SHP77 (cell line): ENCODE data around the gene PFN2.
"Not testable (repeated sequence)": the region's sequence is repeated elsewhere in the genome, so short reads cannot be mapped to it uniquely, and the experiment has no call there.

Experiments used
- DNase-seq, 2 experiments: peaks; one replicate each; lab custom pipeline; 2025; lab: John Stamatoyannopoulos, UW

Gene PFN2

GRCh38 chr3:149968216-149968615 lies 2.5 kb downstream of the PFN2 start:
- peak; percentile 33 to 41 for DNase-seq

- DNase-seq: peak; percentile 17 to 71
These were observed 3.5 kb downstream of the PFN2 start for GRCh38 chr3:149967086-149967685.

- DNase-seq: no peak
These were observed 5.4 kb downstream of the PFN2 start for GRCh38 chr3:149965278-149965677.

GRCh38 chr3:149964291-149964690 lies 6.4 kb downstream of the PFN2 start:
- no peak for DNase-seq

GRCh38 chr3:149963485-149963884 lies 7.2 kb downstream of the PFN2 start:
- DNase-seq: no peak

GRCh38 chr3:149959443-149959842 lies 11.3 kb downstream of the PFN2 start:
- no peak for DNase-seq

- no peak for DNase-seq
These were observed 12.4 kb downstream of the PFN2 start for GRCh38 chr3:149958171-149958796.

DNA sequence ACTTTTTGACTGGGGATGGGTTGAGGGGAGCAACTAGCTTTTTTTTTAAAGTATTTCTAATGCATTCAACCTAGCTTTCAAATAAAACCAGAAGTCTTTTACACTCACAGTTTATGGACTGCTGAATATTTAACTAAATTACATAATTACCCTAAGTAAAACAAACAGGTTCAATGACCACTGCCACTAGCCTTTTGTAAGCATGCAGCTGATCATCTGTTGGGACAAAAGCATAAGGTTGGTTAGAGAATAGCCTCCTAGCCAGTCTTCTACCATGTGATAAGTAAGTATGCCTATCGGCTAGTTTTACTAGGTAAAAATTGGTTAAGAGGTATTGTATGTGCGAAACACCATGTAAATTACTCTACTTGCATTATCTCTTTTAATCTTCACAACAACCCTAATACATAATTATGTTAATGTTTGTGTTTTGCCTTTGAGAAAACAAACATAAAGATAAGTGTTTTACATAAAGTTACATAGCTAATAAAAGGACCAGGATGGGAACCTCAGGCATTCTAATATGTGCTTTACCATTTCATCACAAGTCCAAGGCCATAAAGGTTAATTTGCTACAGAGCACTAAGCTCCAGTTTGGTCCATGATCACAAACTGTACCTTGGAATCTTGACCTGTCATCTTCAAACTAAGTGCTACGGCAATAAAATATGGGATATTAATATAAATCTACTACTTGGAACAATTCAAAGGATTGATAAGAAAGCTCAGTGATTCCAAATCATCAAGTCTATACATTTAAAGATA lies 13.2 kb downstream of the PFN2 start:
- no peak for DNase-seq

- no peak for DNase-seq
These were observed 15.2 kb downstream of the PFN2 start for GRCh38 chr3:149955449-149955848.

- no peak for DNase-seq
These were observed 15.9 kb downstream of the PFN2 start for GRCh38 chr3:149954812-149955211.

GRCh38 chr3:149949181-149949580 lies 21.5 kb downstream of the PFN2 start:
- DNase-seq: no peak

DNA sequence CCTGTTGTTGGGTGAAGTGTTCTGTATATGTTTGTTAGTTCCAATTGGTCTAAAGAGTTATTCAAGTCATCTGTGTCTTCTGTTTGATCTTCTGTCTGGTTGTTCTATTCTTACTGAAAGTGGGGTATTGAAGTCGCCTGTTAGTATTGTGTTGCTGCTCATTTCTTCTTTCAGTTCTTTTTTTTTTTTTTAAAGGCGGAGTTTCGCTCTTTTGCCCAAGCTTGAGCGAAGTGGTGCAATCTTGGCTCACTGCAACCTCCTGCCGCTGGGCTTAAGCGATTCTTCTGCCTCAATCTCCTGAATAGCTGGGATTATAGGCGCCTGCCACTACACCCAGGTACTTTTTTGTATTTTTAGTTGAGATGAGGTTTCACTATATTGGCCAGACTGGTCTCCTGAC lies 23.5 kb downstream of the PFN2 start:
- DNase-seq: no peak

DNA sequence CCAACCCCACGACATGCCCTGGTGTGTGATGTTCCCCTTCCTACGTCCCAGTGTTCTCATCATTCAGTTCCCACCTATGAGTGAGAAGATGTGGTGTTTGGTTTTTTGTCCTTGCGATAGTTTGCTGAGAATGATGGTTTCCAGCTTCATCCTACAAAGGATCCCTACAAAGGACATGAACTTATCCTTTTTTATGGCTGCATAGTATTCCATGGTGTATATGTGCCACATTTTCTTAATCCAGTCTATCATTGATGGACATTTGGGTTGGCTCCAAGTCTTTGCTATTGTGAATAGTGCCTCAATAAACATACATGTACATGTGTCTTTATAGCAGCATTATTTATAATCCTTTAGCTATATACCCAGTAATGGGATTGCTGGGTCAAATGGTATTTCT lies 26.7 kb downstream of the PFN2 start:
- not testable (repeated sequence) for DNase-seq

DNA sequence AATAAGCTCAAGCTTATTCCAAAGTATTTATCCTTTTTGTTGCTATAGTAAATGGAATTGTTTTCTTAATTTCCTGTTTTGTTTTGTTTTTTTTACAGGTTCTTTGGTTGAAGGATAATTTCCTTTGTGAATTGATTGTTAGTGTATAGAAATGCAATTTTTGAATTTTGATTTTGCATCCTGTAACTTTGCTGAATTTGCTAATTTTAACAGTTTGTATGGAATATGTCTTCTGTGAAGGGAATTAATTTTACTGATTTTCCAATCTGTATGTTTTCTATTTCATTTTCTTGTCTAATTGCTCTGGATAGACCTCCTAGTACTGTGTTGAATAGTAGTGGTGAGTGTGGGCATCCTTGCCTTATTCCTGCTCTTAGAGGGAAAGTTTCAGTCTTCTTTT lies 28.3 kb downstream of the PFN2 start:
- no peak for DNase-seq

GRCh38 chr3:149941946-149942345 lies 28.7 kb downstream of the PFN2 start:
- no peak for DNase-seq

GRCh38 chr3:149941186-149941585 lies 29.5 kb downstream of the PFN2 start:
- no peak for DNase-seq

GRCh38 chr3:149938392-149939055 lies 32.2 kb downstream of the PFN2 start:
- DNase-seq: not testable (repeated sequence)

- peak; percentile 75 for DNase-seq
These were observed 33.9 kb downstream of the PFN2 start for GRCh38 chr3:149936812-149937230.

GRCh38 chr3:149934524-149934923 lies 36.2 kb downstream of the PFN2 start:
- DNase-seq: no peak

DNA sequence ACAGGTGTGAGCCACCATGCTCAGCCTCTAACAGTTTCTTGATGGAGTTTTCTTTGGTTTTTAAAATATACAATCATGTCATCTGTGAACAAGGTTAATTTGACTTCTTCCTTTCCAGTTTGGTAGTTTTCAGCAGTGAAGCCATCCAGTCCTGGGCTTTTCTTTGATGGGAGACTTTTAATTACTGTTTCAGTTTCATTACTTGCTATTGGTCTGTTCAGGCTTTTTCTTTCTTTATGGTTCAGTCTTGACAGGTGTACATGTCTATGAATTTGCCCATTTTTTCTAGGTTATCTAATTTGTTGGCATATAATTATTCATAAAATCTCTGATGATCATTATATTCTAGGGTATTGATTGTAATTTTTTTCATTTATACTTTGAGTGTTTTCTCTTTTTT lies 36.8 kb downstream of the PFN2 start:
- DNase-seq: no peak

- DNase-seq: no peak
These were observed 37.7 kb downstream of the PFN2 start for GRCh38 chr3:149933008-149933407.

DNA sequence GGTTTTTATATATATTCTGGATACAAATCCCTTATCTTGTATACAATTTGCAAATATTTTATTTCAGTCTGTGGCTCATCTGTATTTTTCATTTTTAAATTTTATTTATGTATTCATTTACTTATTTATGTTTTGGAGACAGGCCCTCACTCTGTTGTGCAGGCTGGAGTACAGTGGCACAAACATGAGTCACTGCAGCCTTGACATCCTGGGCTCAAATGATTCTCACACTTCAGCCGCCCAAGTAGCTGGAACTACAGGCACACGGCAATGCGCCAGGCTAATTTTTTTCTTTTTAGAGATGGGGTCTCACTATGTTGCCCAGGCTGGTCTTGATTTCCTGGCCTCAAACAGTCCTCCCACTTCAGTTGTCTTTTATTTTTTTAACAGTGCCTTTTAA lies 50.6 kb downstream of the PFN2 start:
- no peak for DNase-seq

GRCh38 chr3:149919509-149919908 lies 51.2 kb downstream of the PFN2 start:
- DNase-seq: no peak
